Peyer's patch (tissue), 4 donors: ENCODE data around the gene FARP1.

ENCODE experiments used
- POLR2A ChIP-seq, 2 donors: fragments of 450-650 bp; IDR thresholded peaks; one replicate each; pipeline ENCODE4 v1.5.1; 2017; ENCODE audit warnings: antibody characterized with exemption in 2 of 2, mild to moderate bottlenecking in 2 of 2, moderate library complexity in 2 of 2
- TF ChIP-seq, protein P1 (sequence below), 6 experiments: fragments of 450-650 bp in 4 of 6; fragments of 200-600 bp in 2 of 6; sonication (generic) in 1 of 6; IDR thresholded peaks; one replicate each; pipeline ENCODE4 v1.5.1; 2017 to 2019; ENCODE audit warnings: antibody characterized with exemption in 6 of 6, mild to moderate bottlenecking in 3 of 6, moderate library complexity in 1 of 6

DNA sequence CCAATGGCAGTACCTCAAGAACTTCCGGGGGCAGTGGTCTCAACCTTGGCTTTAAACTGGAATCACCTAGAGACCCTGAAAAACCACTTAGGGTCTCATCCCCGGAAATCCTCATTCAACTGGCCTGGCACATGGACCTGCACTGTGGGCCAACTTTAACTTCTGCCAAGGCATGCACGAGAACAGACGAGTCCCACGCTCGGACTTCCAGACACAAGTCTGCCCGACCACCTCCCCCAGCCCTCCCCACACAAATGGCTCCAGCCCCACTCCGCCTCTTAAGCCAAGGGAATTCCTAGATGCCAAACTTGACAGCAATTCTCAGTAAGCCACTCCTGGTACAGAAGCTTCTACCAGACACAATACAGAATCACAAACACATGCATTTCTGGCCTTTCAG is 320.1 kb downstream of the FARP1 start:
- TF ChIP-seq, protein P1, sequence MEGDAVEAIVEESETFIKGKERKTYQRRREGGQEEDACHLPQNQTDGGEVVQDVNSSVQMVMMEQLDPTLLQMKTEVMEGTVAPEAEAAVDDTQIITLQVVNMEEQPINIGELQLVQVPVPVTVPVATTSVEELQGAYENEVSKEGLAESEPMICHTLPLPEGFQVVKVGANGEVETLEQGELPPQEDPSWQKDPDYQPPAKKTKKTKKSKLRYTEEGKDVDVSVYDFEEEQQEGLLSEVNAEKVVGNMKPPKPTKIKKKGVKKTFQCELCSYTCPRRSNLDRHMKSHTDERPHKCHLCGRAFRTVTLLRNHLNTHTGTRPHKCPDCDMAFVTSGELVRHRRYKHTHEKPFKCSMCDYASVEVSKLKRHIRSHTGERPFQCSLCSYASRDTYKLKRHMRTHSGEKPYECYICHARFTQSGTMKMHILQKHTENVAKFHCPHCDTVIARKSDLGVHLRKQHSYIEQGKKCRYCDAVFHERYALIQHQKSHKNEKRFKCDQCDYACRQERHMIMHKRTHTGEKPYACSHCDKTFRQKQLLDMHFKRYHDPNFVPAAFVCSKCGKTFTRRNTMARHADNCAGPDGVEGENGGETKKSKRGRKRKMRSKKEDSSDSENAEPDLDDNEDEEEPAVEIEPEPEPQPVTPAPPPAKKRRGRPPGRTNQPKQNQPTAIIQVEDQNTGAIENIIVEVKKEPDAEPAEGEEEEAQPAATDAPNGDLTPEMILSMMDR (IDR thresholded peaks at IDR 0.05) = no peak
- TF ChIP-seq POLR2A (IDR thresholded peaks at IDR 0.05) = no peak
